GM18870 (cell line): ENCODE results near the gene ABCC1.

Source experiments
- ATAC-seq: cut with Tn5 transposase; IDR thresholded peaks from one replicate; pipeline ENCODE4 v1.9.1; 2021; ENCODE audit warnings: moderate library complexity; ENCODE audit not compliant: unreplicated experiment

The ABCC1 gene

GRCh38 chr16:15988268-15989013 is 39.0 kb downstream of the ABCC1 start:
- no peak for ATAC-seq

- ATAC-seq = no peak
These were observed 41.5 kb downstream of the ABCC1 start for GRCh38 chr16:15990902-15991301.

- no peak for ATAC-seq
These were observed 43.7 kb downstream of the ABCC1 start for GRCh38 chr16:15993128-15993527.

GRCh38 chr16:15993541-15993940 is 44.1 kb downstream of the ABCC1 start:
- ATAC-seq = no peak

GRCh38 chr16:15993946-15994665 is 44.7 kb downstream of the ABCC1 start:
- ATAC-seq = no peak

GRCh38 chr16:15996432-15997109 is 47.2 kb downstream of the ABCC1 start:
- ATAC-seq = no peak

- ATAC-seq = no peak
These were observed 51.3 kb downstream of the ABCC1 start for GRCh38 chr16:16000685-16001084.

- no peak for ATAC-seq
These were observed 52.3 kb downstream of the ABCC1 start for GRCh38 chr16:16001596-16002255.

- ATAC-seq = no peak
These were observed 54.4 kb downstream of the ABCC1 start for GRCh38 chr16:16003719-16004313.

- no peak for ATAC-seq
These were observed 54.9 kb downstream of the ABCC1 start for GRCh38 chr16:16004314-16004749.

- ATAC-seq = no peak
These were observed 56.3 kb downstream of the ABCC1 start for GRCh38 chr16:16005721-16006120.

GRCh38 chr16:16006650-16007049 is 57.2 kb downstream of the ABCC1 start:
- ATAC-seq = no peak

GRCh38 chr16:16007743-16008111 is 58.3 kb downstream of the ABCC1 start:
- ATAC-seq = peak; percentile 62

- ATAC-seq = no peak
These were observed 59.2 kb downstream of the ABCC1 start for GRCh38 chr16:16008666-16009065.

- ATAC-seq = no peak
These were observed 60.0 kb downstream of the ABCC1 start for GRCh38 chr16:16009401-16009800.

- ATAC-seq = no peak
These were observed 60.8 kb downstream of the ABCC1 start for GRCh38 chr16:16010194-16010593.

GRCh38 chr16:16012144-16012543 is 62.7 kb downstream of the ABCC1 start:
- ATAC-seq = no peak

- ATAC-seq = no peak
These were observed 64.4 kb downstream of the ABCC1 start for GRCh38 chr16:16013812-16014211.

GRCh38 chr16:16014329-16015224 is 65.2 kb downstream of the ABCC1 start:
- ATAC-seq = no peak

- ATAC-seq = no peak
These were observed 66.4 kb downstream of the ABCC1 start for GRCh38 chr16:16015849-16016248.
